H1 (cell line): ENCODE results near the gene PAFAH1B1. TPM values are rescaled to one million over a fixed set of nuclear protein-coding genes. Genes with fewer than 3 reads are reported as not detected.

Experiments
- CTCF ChIA-PET: fragments of 300-600 bp; sonication (Branson Sonifier 250); formaldehyde crosslinking; loops from one replicate; lab custom pipeline; 2021; ENCODE audit not compliant: partially characterized antibody; lab: Charles Lee
- POLR2A ChIA-PET: fragments of 300-600 bp; sonication (Branson Sonifier 250); formaldehyde crosslinking; loops from one replicate; lab custom pipeline; 2021; ENCODE audit warnings: inconsistent platforms; ENCODE audit not compliant: partially characterized antibody; lab: Charles Lee
- DNase-seq, 2 experiments: peaks; one replicate each; pipeline versions ENCODE4 v3.0.0 to v3.0.0-alpha.2; 2010 to 2022; ENCODE audit warnings: low spot score in 2 of 2, low read depth in 1 of 2, mixed read lengths in 1 of 2
- FAIRE-seq: peaks from 2 replicates; lab custom pipeline; 2011; peaks lifted over from hg19 to GRCh38; lab: Jason Lieb, UNC
- H2AFZ ChIP-seq: 2 replicates; pipeline ENCODE4 v1.8.1; 2012; ENCODE audit warnings: low read length, inconsistent platforms
- H2AK5ac ChIP-seq: 2 replicates; pipeline ENCODE4 v1.6.1; 2013; ENCODE audit warnings: low read depth, low read length
- H2BK120ac ChIP-seq: replicated peaks from 2 replicates; pipeline ENCODE3; 2013; ENCODE audit warnings: low read depth, low read length, inconsistent platforms
- H2BK12ac ChIP-seq: 2 replicates; pipeline ENCODE4 v1.6.1; 2013; ENCODE audit warnings: low read depth, low read length
- H2BK15ac ChIP-seq: 2 replicates; pipeline ENCODE4 v1.6.1; 2013; ENCODE audit warnings: low read length
- H2BK20ac ChIP-seq: 2 replicates; pipeline ENCODE4 v1.6.1; 2013; ENCODE audit warnings: low read length
- H2BK5ac ChIP-seq: 2 replicates; pipeline ENCODE4 v1.6.1; 2013; ENCODE audit warnings: low read depth, low read length
- H3K14ac ChIP-seq: 2 replicates; pipeline ENCODE4 v1.6.1; 2013; ENCODE audit warnings: inconsistent platforms; ENCODE audit not compliant: insufficient read length
- H3K18ac ChIP-seq: 2 replicates; pipeline ENCODE4 v1.6.1; 2013; ENCODE audit warnings: low read length; ENCODE audit errors: extremely low read depth
- H3K23ac ChIP-seq: 2 replicates; pipeline ENCODE4 v1.6.1; 2013; ENCODE audit warnings: inconsistent platforms; ENCODE audit not compliant: insufficient read length
- H3K23me2 ChIP-seq: 2 replicates; pipeline ENCODE4 v1.6.1; 2013; ENCODE audit warnings: low read depth, low read length
- H3K27ac ChIP-seq: 2 replicates; pipeline ENCODE4 v1.6.1; 2011; ENCODE audit warnings: low read depth, low read length, inconsistent platforms
- H3K27me3 ChIP-seq, 4 experiments: replicated peaks in 1 of 4; 1 replicate in 1 of 4; 2 replicates in 3 of 4; pipeline versions ENCODE4 v1.6.1 to v1.8.1; 2011 to 2013; ENCODE audit warnings: low read length in 3 of 4, mild to moderate bottlenecking in 3 of 4, inconsistent platforms in 2 of 4, mixed read lengths in 2 of 4, moderate library complexity in 1 of 4; ENCODE audit not compliant: control insufficient read depth in 3 of 4, insufficient read depth in 3 of 4; ENCODE audit errors: extremely low read depth in 1 of 4
- H3K36me3 ChIP-seq, 4 experiments: 2 replicates each; pipeline versions ENCODE4 v1.6.1 to v1.8.1; 2011 to 2013; ENCODE audit warnings: mild to moderate bottlenecking in 4 of 4, low read length in 3 of 4, moderate library complexity in 2 of 4, control low read depth in 1 of 4, inconsistent platforms in 1 of 4; ENCODE audit not compliant: insufficient read depth in 4 of 4, control insufficient read depth in 2 of 4
- H3K4ac ChIP-seq: replicated peaks from 2 replicates; pipeline ENCODE3; 2013; ENCODE audit warnings: low read length, low read depth, mixed read lengths, inconsistent platforms; ENCODE audit not compliant: insufficient read length
- H3K4me1 ChIP-seq, 4 experiments: replicated peaks in 1 of 4; 1 replicate in 1 of 4; 2 replicates in 3 of 4; pipeline versions ENCODE4 v1.6.1 to v1.8.1; 2011 to 2013; ENCODE audit warnings: low read length in 3 of 4, inconsistent platforms in 2 of 4, mixed read lengths in 1 of 4; ENCODE audit not compliant: insufficient read depth in 4 of 4, control insufficient read depth in 3 of 4
- H3K4me2 ChIP-seq, 2 experiments: 2 replicates each; pipeline versions ENCODE4 v1.6.1 to v1.8.1; 2011 to 2013; ENCODE audit warnings: low read depth in 2 of 2, low read length in 2 of 2, control low read depth in 1 of 2, inconsistent platforms in 1 of 2, mild to moderate bottlenecking in 1 of 2; ENCODE audit not compliant: insufficient read depth in 1 of 2
- H3K4me3 ChIP-seq, 4 experiments: fragments of 200-600, 300-600 bp in 1 of 4; sonication (generic), shearing (Covaris generic), sonication (Bioruptor Twin) in 1 of 4; 2 replicates each; pipeline versions ENCODE4 v1.5.1 to v1.8.1; 2011 to 2016; ENCODE audit warnings: low read length in 4 of 4, low read depth in 3 of 4, control low read depth in 2 of 4, inconsistent platforms in 2 of 4, mild to moderate bottlenecking in 2 of 4, mixed read lengths in 1 of 4, moderate library complexity in 1 of 4; ENCODE audit not compliant: insufficient read depth in 2 of 4; ENCODE audit errors: extremely low read depth in 1 of 4
- H3K56ac ChIP-seq: replicated peaks from 2 replicates; pipeline ENCODE3; 2013; ENCODE audit warnings: low read depth, mild to moderate bottlenecking, mixed read lengths, low read length, inconsistent platforms; ENCODE audit not compliant: insufficient read length
- H3K79me1 ChIP-seq: 2 replicates; pipeline ENCODE4 v1.6.1; 2013; ENCODE audit warnings: low read depth, low read length, control low read depth
- H3K79me2 ChIP-seq, 2 experiments: 2 replicates each; pipeline versions ENCODE4 v1.6.1 to v1.8.1; 2012 to 2013; ENCODE audit warnings: low read length in 2 of 2, mild to moderate bottlenecking in 2 of 2, inconsistent platforms in 1 of 2; ENCODE audit not compliant: insufficient read depth in 2 of 2, control insufficient read depth in 1 of 2
- H3K9ac ChIP-seq, 4 experiments: replicated peaks in 1 of 4; 1 replicate in 1 of 4; 2 replicates in 3 of 4; pipeline versions ENCODE4 v1.6.1 to v1.8.1; 2011 to 2013; ENCODE audit warnings: low read depth in 3 of 4, low read length in 3 of 4, control low read depth in 2 of 4, mild to moderate bottlenecking in 2 of 4, moderate library complexity in 2 of 4, inconsistent platforms in 1 of 4; ENCODE audit errors: extremely low read depth in 1 of 4
- H3K9me3 ChIP-seq, 2 experiments: 2 replicates each; pipeline versions ENCODE4 v1.6.1 to v1.8.1; 2012 to 2013; ENCODE audit warnings: mild to moderate bottlenecking in 2 of 2, moderate library complexity in 2 of 2, control low read depth in 1 of 2, inconsistent platforms in 1 of 2, low read depth in 1 of 2, low read length in 1 of 2, mixed read lengths in 1 of 2; ENCODE audit not compliant: insufficient read depth in 2 of 2
- H4K20me1 ChIP-seq, 2 experiments: replicated peaks in 1 of 2; 2 replicates each; pipeline versions ENCODE3 to v1.8.1; 2011 to 2013; ENCODE audit warnings: inconsistent platforms in 2 of 2, low read length in 2 of 2, mild to moderate bottlenecking in 1 of 2; ENCODE audit not compliant: insufficient read depth in 2 of 2, control insufficient read depth in 1 of 2
- H4K5ac ChIP-seq: 2 replicates; pipeline ENCODE4 v1.6.1; 2013; ENCODE audit warnings: low read length, low read depth, mixed read lengths, inconsistent platforms; ENCODE audit not compliant: insufficient read length
- H4K8ac ChIP-seq: 2 replicates; pipeline ENCODE4 v1.8.0; 2013; ENCODE audit warnings: mild to moderate bottlenecking, moderate library complexity, low read length, inconsistent platforms; ENCODE audit not compliant: insufficient read depth; ENCODE audit errors: extremely low read depth
- H4K91ac ChIP-seq: replicated peaks from 2 replicates; pipeline ENCODE3; 2013; ENCODE audit warnings: low read length, mixed read lengths, inconsistent platforms; ENCODE audit not compliant: insufficient read length
- CBX8 ChIP-seq: fragments of 300-800, 300-1000 bp; sonication (generic); IDR thresholded peaks from 2 replicates; pipeline ENCODE4 v1.7.1; 2016; ENCODE audit warnings: low read depth, low read length, borderline replicate concordance
- CTBP2 ChIP-seq: IDR thresholded peaks from 2 replicates; pipeline ENCODE4 v1.7.0; 2011; ENCODE audit warnings: borderline replicate concordance, mild to moderate bottlenecking, moderate library complexity, mixed read lengths, low read length; ENCODE audit not compliant: insufficient read depth, insufficient read length
- JUN ChIP-seq: IDR thresholded peaks from 2 replicates; pipeline ENCODE4 v1.6.1; 2011; ENCODE audit warnings: low read depth, mild to moderate bottlenecking, improper control_type of control experiment, low read length
- RNF2 ChIP-seq: fragments of 200-900, 300-1000 bp; sonication (generic); IDR thresholded peaks from 2 replicates; pipeline ENCODE4 v1.7.1; 2016; ENCODE audit warnings: borderline replicate concordance, low read depth, mild to moderate bottlenecking, antibody characterized with exemption, low read length; ENCODE audit not compliant: poor library complexity, severe bottlenecking; ENCODE audit errors: missing control alignments
- WGBS, 2 experiments: shearing (Covaris generic) in 1 of 2; methylation state at CpG; one replicate each; pipeline versions ENCODE4 v1.1.6 to v1.1.7; 2013 to 2015; ENCODE audit warnings: low lambda C conversion rate in 2 of 2, mixed read lengths in 2 of 2, inconsistent platforms in 1 of 2, low coverage in 1 of 2, missing lambda C conversion rate in 1 of 2; ENCODE audit not compliant: insufficient replicate concordance in 2 of 2, insufficient coverage in 1 of 2, insufficient read length in 1 of 2; ENCODE audit errors: extremely low coverage in 1 of 2, missing lambda C conversion rate in 1 of 2; 5-methylcytosine and 5-hydroxymethylcytosine counted together
- polyA plus RNA-seq, 7 experiments: library from polyadenylated mRNA; depleted of rRNA in 3 of 7; stranded (reverse) in 5 of 7; unstranded in 2 of 7; fragments of >200 nt in 5 of 7; fragments of 200-250 nt in 2 of 7; gene quantifications; 1 replicate in 5 of 7; 2 replicates in 1 of 7; 4 replicates in 1 of 7; pipeline versions ENCODE4 v1.2.1 to v1.2.3, GENCODE V29; 2011 to 2013; ENCODE audit warnings: missing spikeins in 2 of 7, mixed read lengths in 2 of 7
- total RNA-seq: library from RNA; stranded (reverse); fragmentation: NEBNext Ultra II Directional; extraction: Animal tissue kit (Norgen Biotek cat#: 25700); gene quantifications from 2 replicates; pipeline ENCODE4 v1.2.1, GENCODE V29; 2021

Gene PAFAH1B1
- total and polyA plus RNA-seq, 2 of the 8 experiments (the other 6 are each of a cell fraction or from before 2014, with no cell fraction given), result 42.0 to 152 TPM

DNA sequence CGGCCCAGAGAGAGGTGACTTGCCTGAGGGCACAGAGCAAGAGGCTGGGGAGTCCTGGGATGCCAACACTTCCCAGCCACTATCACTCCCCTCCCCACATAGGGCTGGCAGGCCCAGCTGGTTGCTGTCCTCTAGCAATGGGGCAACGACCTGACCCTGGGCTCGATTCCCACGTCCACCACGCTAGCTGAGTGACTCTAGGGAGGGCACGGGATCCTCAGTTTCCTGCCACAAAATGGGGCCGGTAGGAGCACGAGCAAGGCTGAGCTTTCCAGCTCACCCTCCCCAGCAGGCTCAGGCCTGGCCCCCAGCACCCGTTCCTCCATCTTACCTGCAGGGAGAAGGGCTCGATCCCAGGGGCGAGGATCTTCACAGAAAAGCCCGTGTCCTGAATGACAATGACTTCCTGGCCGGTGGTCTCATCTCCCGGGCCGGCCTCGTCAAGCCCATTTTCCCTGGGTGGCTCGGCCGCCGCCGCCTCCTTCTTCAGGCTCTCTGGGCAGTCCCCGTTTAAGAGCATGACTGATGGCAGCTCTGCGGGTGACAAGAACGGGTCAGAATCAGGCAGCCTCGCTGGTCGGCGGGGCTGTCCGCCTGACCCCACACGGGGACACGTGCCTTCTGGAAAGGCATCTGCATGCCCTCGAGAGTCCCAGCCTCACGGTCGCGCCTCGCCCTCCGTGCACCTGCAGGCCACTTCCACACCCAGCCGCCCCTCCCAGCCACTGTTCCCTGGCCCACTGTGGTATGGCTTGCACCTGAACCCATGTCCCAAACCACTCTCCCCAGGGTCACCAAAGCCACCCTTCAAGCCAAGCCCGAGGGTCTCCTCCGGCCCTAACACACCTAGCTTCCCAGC, 110.8 kb downstream of the PAFAH1B1 start:
- peaks cover 7 to 43% of the 10 kb centered on the region in 2 experiments; a peak in 3 of 4 replicates for H3K79me2 ChIP-seq
- H3K4me2 ChIP-seq, result no peak overlapping the region
- H4K20me1 ChIP-seq, result peaks cover 5 to 33% of the 10 kb centered on the region in 2 experiments
- ChIA-PET CTCF (interaction anchor here (0.6 to 1.4 kb wide), 4 partner anchors 9 to 302 kb away, joined by 3 read pairs; no protein-coding TSS in a partner anchor), POLR2A (interaction anchor here (0.9 to 1.3 kb wide), 3 partner anchors 9 to 33 kb away, joined by 3 to 5 read pairs (median 4); no protein-coding TSS in a partner anchor)
- H3K27ac ChIP-seq, result no peak overlapping the region
- 93% methylated on average over 35 of the region's 38 CpGs; no CpG with 5 or more reads in 1 of the 2 experiments for whole genome bisulfite sequencing, 2 experiments
- H3K27me3 ChIP-seq, result no peaks in the 10 kb centered on the region
- no peaks in the 10 kb centered on the region for H3K23me2 ChIP-seq
- H2AK5ac ChIP-seq, result no peak overlapping the region
- H3K56ac ChIP-seq, result no peak overlapping the region
- H3K18ac ChIP-seq, result no peak overlapping the region
- no peak overlapping the region for H3K4ac ChIP-seq
- DNase-seq (no peak), FAIRE-seq (no peak)
- no peaks in the 10 kb centered on the region for H3K9me3 ChIP-seq
- H2AFZ ChIP-seq, result no peak overlapping the region
- H3K79me1 ChIP-seq, result peaks cover 11% of the 10 kb centered on the region
- H3K36me3 ChIP-seq, result peaks cover 0 to 20% (median 12%) of the 10 kb centered on the region in 4 experiments; a peak in 7 of 8 replicates
- no peak overlapping the region for H2BK120ac ChIP-seq
- peaks cover under 1 to 12% (median 8%) of the 10 kb centered on the region in 4 experiments; a peak in 6 of 7 replicates for H3K4me1 ChIP-seq
- no peak overlapping the region for H2BK20ac ChIP-seq
- H4K91ac ChIP-seq, result no peak overlapping the region
- H2BK5ac ChIP-seq, result no peak overlapping the region; the same call in 1 of the 2 replicates
- no peak overlapping the region for H2BK15ac ChIP-seq
- H2BK12ac ChIP-seq, result no peak overlapping the region
- H4K8ac ChIP-seq, result no peak overlapping the region; the same call in 1 of the 2 replicates
- H3K4me3 ChIP-seq, result no peak overlapping the region
- H3K14ac ChIP-seq, result no peak overlapping the region
- TF ChIP-seq CTBP2 (no peak), RNF2 (no peak), JUN (no peak), CBX8 (no peak)
- no peak overlapping the region for H4K5ac ChIP-seq
- no peak overlapping the region; a peak in 1 of 7 replicates for H3K9ac ChIP-seq
- no peak overlapping the region for H3K23ac ChIP-seq
